Calu3 (cell line): Measurements from ENCODE around the gene TUBE1. TPM values are rescaled to one million over a fixed set of nuclear protein-coding genes. Genes with fewer than 3 reads are reported as not detected.

Experiments
- BruUV-seq: library from RNA; stranded (reverse); fragments of 400-500 nt; replicated peaks from 2 replicates; lab custom pipeline; 2021; lab: Mats Ljungman, UMichigan
- CTCF ChIA-PET: fragments of 300-600 bp; sonication (Branson Sonifier 250); formaldehyde crosslinking; loops from one replicate; lab custom pipeline; 2022; ENCODE audit warnings: antibody characterized with exemption; lab: Charles Lee
- DNase-seq: peaks from one replicate; pipeline ENCODE4 v3.0.0; 2022
- H3K27ac Mint-ChIP-seq: one replicate; pipeline ENCODE4 v1.8.0; 2022; ENCODE audit warnings: mixed read lengths; ENCODE audit not compliant: unreplicated experiment
- H3K27me3 Mint-ChIP-seq: one replicate; pipeline ENCODE4 v1.8.0; 2022; ENCODE audit warnings: mixed read lengths; ENCODE audit not compliant: unreplicated experiment
- H3K36me3 Mint-ChIP-seq: one replicate; pipeline ENCODE4 v1.8.0; 2022; ENCODE audit warnings: mild to moderate bottlenecking, moderate library complexity, mixed read lengths; ENCODE audit not compliant: insufficient read depth, unreplicated experiment
- H3K4me1 Mint-ChIP-seq: one replicate; pipeline ENCODE4 v1.8.0; 2022; ENCODE audit warnings: mild to moderate bottlenecking, low read depth, mixed read lengths; ENCODE audit not compliant: unreplicated experiment
- H3K4me3 Mint-ChIP-seq: one replicate; pipeline ENCODE4 v1.8.0; 2022; ENCODE audit warnings: mild to moderate bottlenecking, low read depth, moderate library complexity, mixed read lengths; ENCODE audit not compliant: unreplicated experiment
- H3K9me3 Mint-ChIP-seq: one replicate; pipeline ENCODE4 v1.8.0; 2022; ENCODE audit warnings: low read depth, mixed read lengths; ENCODE audit not compliant: unreplicated experiment
- intact Hi-C: fragments of 100-400 bp; cut with micrococcal nuclease; formaldehyde crosslinking; loops from one replicate; pipeline ENCODE4 v1.10.0; 2022; ENCODE audit not compliant: unreplicated experiment
- total RNA-seq: library from RNA; stranded (reverse); gene quantifications from 2 replicates; pipeline ENCODE4 v1.2.3, GENCODE V29; 2022
- TF ChIP-seq, protein P1 (sequence below): fragments of 200-600 bp; IDR thresholded peaks from one replicate; pipeline ENCODE4 v1.8.0; 2022; ENCODE audit warnings: antibody characterized with exemption; ENCODE audit not compliant: unreplicated experiment

The TUBE1 gene
- total RNA-seq, 1 experiment from 2014 or later, result 21.0 TPM

DNA sequence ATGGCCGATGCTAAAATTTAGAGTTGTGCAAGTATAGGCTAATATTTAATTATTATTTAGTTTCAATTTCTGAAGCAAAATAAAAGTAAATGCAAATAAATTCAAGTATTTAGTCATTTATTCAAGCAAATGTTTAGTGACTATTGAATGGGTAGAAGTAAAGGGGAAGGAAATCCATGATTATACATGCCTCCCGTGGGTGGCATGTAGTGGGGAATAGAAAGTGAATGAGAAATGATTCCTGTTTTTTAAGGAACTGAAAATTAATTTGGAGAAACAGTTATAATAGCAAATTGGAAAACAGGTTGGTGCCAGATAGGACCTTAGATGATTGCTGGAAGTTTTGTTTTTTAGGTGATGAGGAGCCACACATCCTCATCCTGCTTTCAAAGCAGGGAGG lies 35.5 kb upstream of the TUBE1 start:
- Mint-ChIP-seq H3K36me3 (peaks cover 11% of the 10 kb centered on the region), H3K27me3 (no peaks in the 10 kb centered on the region), H3K27ac (no peak overlapping the region), H3K4me1 (peaks cover 3% of the 10 kb centered on the region), H3K9me3 (no peaks in the 10 kb centered on the region), H3K4me3 (no peak overlapping the region)
- BruUV-seq, result no TSS peak
- intact Hi-C loops, result no loop called here
- TF ChIP-seq, protein P1, sequence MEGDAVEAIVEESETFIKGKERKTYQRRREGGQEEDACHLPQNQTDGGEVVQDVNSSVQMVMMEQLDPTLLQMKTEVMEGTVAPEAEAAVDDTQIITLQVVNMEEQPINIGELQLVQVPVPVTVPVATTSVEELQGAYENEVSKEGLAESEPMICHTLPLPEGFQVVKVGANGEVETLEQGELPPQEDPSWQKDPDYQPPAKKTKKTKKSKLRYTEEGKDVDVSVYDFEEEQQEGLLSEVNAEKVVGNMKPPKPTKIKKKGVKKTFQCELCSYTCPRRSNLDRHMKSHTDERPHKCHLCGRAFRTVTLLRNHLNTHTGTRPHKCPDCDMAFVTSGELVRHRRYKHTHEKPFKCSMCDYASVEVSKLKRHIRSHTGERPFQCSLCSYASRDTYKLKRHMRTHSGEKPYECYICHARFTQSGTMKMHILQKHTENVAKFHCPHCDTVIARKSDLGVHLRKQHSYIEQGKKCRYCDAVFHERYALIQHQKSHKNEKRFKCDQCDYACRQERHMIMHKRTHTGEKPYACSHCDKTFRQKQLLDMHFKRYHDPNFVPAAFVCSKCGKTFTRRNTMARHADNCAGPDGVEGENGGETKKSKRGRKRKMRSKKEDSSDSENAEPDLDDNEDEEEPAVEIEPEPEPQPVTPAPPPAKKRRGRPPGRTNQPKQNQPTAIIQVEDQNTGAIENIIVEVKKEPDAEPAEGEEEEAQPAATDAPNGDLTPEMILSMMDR, result no peak
- no peak for DNase-seq
- CTCF ChIA-PET, result no interaction called here

DNA sequence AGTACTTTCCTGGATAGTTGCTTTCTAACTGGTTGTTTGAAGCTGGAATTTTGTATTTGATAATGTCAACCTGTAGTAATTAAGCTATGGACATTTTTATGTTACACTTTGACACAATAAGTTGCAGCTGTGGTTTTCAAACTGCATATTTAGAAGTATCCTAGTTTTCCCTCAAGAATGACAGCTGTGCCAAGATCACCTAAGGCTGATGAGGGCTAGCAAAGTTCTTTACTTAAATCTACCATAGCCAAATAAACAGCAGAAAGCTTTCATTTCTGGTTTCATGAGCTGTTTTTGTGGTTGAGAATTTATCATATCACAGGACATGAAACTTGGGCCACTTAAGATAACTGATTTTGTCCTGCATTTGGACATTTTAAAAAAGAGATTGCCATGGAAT lies 30.8 kb upstream of the TUBE1 start:
- Mint-ChIP-seq H3K4me1 (peaks cover 11% of the 10 kb centered on the region), H3K4me3 (no peak overlapping the region), H3K27me3 (no peaks in the 10 kb centered on the region), H3K9me3 (no peaks in the 10 kb centered on the region), H3K27ac (peak overlapping the region; percentile 15), H3K36me3 (peaks cover 32% of the 10 kb centered on the region)
- TF ChIP-seq, protein P1, result no peak
- CTCF ChIA-PET, result no interaction called here
- no peak for DNase-seq
- intact Hi-C loops, result no loop called here
- BruUV-seq, result no TSS peak

DNA sequence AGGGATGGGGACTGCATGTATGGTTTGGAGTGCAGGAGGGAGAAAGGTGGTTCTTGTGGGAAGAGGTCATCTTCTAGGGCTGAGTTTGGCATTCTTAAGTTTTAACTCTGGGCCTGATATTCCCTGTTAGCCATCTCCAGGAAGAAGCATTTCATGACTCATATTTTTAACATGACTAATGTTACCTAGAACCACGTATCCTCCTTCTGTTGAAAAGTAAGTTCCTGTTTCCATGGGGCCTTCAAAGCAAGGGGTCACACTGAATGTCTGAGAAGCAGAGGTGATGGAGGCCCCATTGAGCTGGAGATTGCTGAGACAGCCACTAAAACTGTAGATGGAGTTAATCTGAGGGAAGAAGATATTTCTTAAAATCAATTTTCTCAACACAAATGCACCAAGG lies 30.3 kb upstream of the TUBE1 start:
- H3K4me1 Mint-ChIP-seq, result peaks cover 11% of the 10 kb centered on the region
- peak overlapping the region; percentile 15 for H3K27ac Mint-ChIP-seq
- H3K27me3 Mint-ChIP-seq, result no peaks in the 10 kb centered on the region
- CTCF ChIA-PET, result no interaction called here
- intact Hi-C loops, result no loop called here
- H3K4me3 Mint-ChIP-seq, result no peak overlapping the region
- TF ChIP-seq, protein P1, result no peak
- peaks cover 32% of the 10 kb centered on the region for H3K36me3 Mint-ChIP-seq
- no peaks in the 10 kb centered on the region for H3K9me3 Mint-ChIP-seq
- no TSS peak for BruUV-seq
- no peak for DNase-seq

DNA sequence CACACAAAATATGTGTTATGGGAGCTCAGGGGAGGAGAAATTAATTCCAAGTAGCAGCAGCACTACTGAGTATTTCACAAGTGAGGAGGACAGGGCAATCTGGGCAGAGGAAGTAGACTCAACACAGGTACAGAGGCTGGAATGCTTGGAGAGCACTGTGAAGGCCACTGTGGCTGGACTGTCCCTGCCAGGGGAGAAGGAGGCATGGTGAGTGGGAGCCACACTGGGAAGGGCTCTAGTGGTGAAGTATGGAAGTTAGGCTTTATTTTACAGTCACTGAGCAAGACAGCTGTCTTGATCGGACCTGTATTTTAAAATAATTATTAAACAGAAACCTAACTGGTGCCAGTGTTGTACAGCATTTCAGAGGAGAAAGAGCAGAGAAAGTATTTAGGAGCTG lies 28.9 kb upstream of the TUBE1 start:
- intact Hi-C loops, result no loop called here
- peaks cover 11% of the 10 kb centered on the region for H3K4me1 Mint-ChIP-seq
- no peaks in the 10 kb centered on the region for H3K9me3 Mint-ChIP-seq
- no TSS peak for BruUV-seq
- H3K4me3 Mint-ChIP-seq, result no peak overlapping the region
- TF ChIP-seq, protein P1, result no peak
- peaks cover 32% of the 10 kb centered on the region for H3K36me3 Mint-ChIP-seq
- DNase-seq, result no peak
- peak overlapping the region; percentile 21 for H3K27ac Mint-ChIP-seq
- CTCF ChIA-PET, result no interaction called here
- H3K27me3 Mint-ChIP-seq, result no peaks in the 10 kb centered on the region
